Embryonic facial prominence (tissue), 1 donor: ENCODE measurements around the gene PAK1.

ENCODE experiments used
- DNase-seq: peaks from one replicate; pipeline ENCODE4 v3.0.0-alpha.2; 2016; ENCODE audit errors: extremely low spot score

The PAK1 gene

GRCh38 chr11:77474684-77475060, 778 bp upstream of the PAK1 start:
- DNase-seq, result no peak

- DNase-seq, result peak; percentile 18
Observed at GRCh38 chr11:77472991-77473800, 698 bp downstream of the PAK1 start.

GRCh38 chr11:77471558-77472193, 2.2 kb downstream of the PAK1 start:
- DNase-seq, result no peak

- no peak for DNase-seq
Observed at GRCh38 chr11:77470971-77471370, 2.9 kb downstream of the PAK1 start.

GRCh38 chr11:77470504-77470903, 3.4 kb downstream of the PAK1 start:
- DNase-seq, result no peak

GRCh38 chr11:77468527-77468926, 5.4 kb downstream of the PAK1 start:
- DNase-seq, result no peak

GRCh38 chr11:77467993-77468392, 5.9 kb downstream of the PAK1 start:
- DNase-seq, result no peak

- DNase-seq, result no peak
Observed at GRCh38 chr11:77467233-77467632, 6.7 kb downstream of the PAK1 start.

- DNase-seq, result no peak
Observed at GRCh38 chr11:77457340-77457739, 16.6 kb downstream of the PAK1 start.

- DNase-seq, result no peak
Observed at GRCh38 chr11:77455740-77456139, 18.2 kb downstream of the PAK1 start.

GRCh38 chr11:77454867-77455655, 18.8 kb downstream of the PAK1 start:
- DNase-seq, result no peak

GRCh38 chr11:77450227-77450626, 23.7 kb downstream of the PAK1 start:
- no peak for DNase-seq

- DNase-seq, result no peak
Observed at GRCh38 chr11:77449784-77450183, 24.1 kb downstream of the PAK1 start.

GRCh38 chr11:77449060-77449521, 24.8 kb downstream of the PAK1 start:
- DNase-seq, result no peak

GRCh38 chr11:77448269-77448668, 25.6 kb downstream of the PAK1 start:
- DNase-seq, result no peak

GRCh38 chr11:77446911-77447629, 26.8 kb downstream of the PAK1 start:
- DNase-seq, result no peak

- no peak for DNase-seq
Observed at GRCh38 chr11:77444261-77444660, 29.6 kb downstream of the PAK1 start.

- DNase-seq, result no peak
Observed at GRCh38 chr11:77442394-77443053, 31.4 kb downstream of the PAK1 start.

GRCh38 chr11:77441426-77441825, 32.5 kb downstream of the PAK1 start:
- DNase-seq, result no peak

- DNase-seq, result no peak
Observed at GRCh38 chr11:77440678-77441077, 33.2 kb downstream of the PAK1 start.

GRCh38 chr11:77438487-77438886, 35.4 kb downstream of the PAK1 start:
- no peak for DNase-seq
